SK-N-SH (cell line): ENCODE measurements around the gene MDM1. TPM values are rescaled to one million over a fixed set of nuclear protein-coding genes. Genes with fewer than 3 reads are reported as not detected.

ENCODE experiments used
- CTCF ChIA-PET: fragments of 300-600, 350-600 bp; formaldehyde crosslinking; extraction: SDS; loops from one replicate; lab custom pipeline; 2021; lab: Yijun Ruan, JAX
- POLR2A ChIA-PET: fragments of 350-600 bp; sonication (Branson Sonifier 250); formaldehyde crosslinking; extraction: SDS; loops from one replicate; lab custom pipeline; 2020; ENCODE audit warnings: antibody characterized with exemption, inconsistent platforms; lab: Yijun Ruan, JAX
- DNase-seq: peaks from one replicate; pipeline ENCODE4 v3.0.0; 2012
- H2AFZ ChIP-seq: fragments of 200-600 bp; sonication (generic); 2 replicates; pipeline ENCODE4 v1.8.1; 2016; ENCODE audit warnings: antibody characterized with exemption, mild to moderate bottlenecking, low read depth
- H3F3A ChIP-seq: fragments of 200-600 bp; sonication (generic); replicated peaks from 2 replicates; pipeline ENCODE3; 2016; ENCODE audit warnings: antibody characterized with exemption, mild to moderate bottlenecking; ENCODE audit not compliant: insufficient read depth
- H3K27ac ChIP-seq, 2 experiments: fragments of 200-500 bp in 1 of 2; fragments of 200-600 bp in 1 of 2; sonication (Bioruptor generic) in 1 of 2; sonication (generic), shearing (Covaris generic) in 1 of 2; 2 replicates each; pipeline versions ENCODE4 v1.5.1 to v1.6.1; 2014 to 2016; ENCODE audit warnings: low read depth in 2 of 2, inconsistent platforms in 1 of 2, low read length in 1 of 2, mild to moderate bottlenecking in 1 of 2, mixed read lengths in 1 of 2
- H3K27me3 ChIP-seq: fragments of 200-600 bp; sonication (generic), shearing (Covaris generic); 2 replicates; pipeline ENCODE4 v1.6.1; 2016; ENCODE audit warnings: mixed run types; ENCODE audit not compliant: insufficient read depth
- H3K36me3 ChIP-seq, 2 experiments: fragments of 200-500 bp in 1 of 2; fragments of 200-600 bp in 1 of 2; sonication (Bioruptor generic) in 1 of 2; sonication (generic) in 1 of 2; replicated peaks in 1 of 2; 2 replicates each; pipeline versions ENCODE3 to v1.5.1; 2014 to 2016; ENCODE audit warnings: low read length in 1 of 2, mild to moderate bottlenecking in 1 of 2; ENCODE audit not compliant: insufficient read depth in 2 of 2, control insufficient read depth in 1 of 2
- H3K4me1 ChIP-seq, 2 experiments: fragments of 200-500 bp in 1 of 2; fragments of 200-600 bp in 1 of 2; sonication (Bioruptor generic) in 1 of 2; sonication (generic), shearing (Covaris generic) in 1 of 2; 2 replicates each; pipeline versions ENCODE4 v1.5.1 to v1.6.1; 2014 to 2016; ENCODE audit warnings: low read depth in 1 of 2, low read length in 1 of 2, mixed run types in 1 of 2; ENCODE audit not compliant: insufficient read depth in 2 of 2, control insufficient read depth in 1 of 2
- H3K4me2 ChIP-seq: fragments of 200-600 bp; sonication (generic), shearing (Covaris generic); 2 replicates; pipeline ENCODE4 v1.6.1; 2017; ENCODE audit warnings: mixed run types
- H3K4me3 ChIP-seq, 2 experiments: fragments of 200-500 bp in 1 of 2; fragments of 200-600 bp in 1 of 2; sonication (Bioruptor generic) in 1 of 2; sonication (generic), shearing (Covaris generic) in 1 of 2; 2 replicates each; pipeline versions ENCODE4 v1.5.1 to v1.8.1; 2014 to 2016; ENCODE audit warnings: low read depth in 2 of 2, inconsistent platforms in 1 of 2, low read length in 1 of 2, mild to moderate bottlenecking in 1 of 2, mixed read lengths in 1 of 2, moderate library complexity in 1 of 2
- H3K79me2 ChIP-seq: fragments of 200-600 bp; sonication (generic); 2 replicates; pipeline ENCODE4 v1.8.1; 2017; ENCODE audit warnings: mild to moderate bottlenecking; ENCODE audit not compliant: insufficient read depth
- H3K9ac ChIP-seq: fragments of 200-600 bp; sonication (generic); 2 replicates; pipeline ENCODE4 v1.6.1; 2017; ENCODE audit warnings: mixed run types
- H3K9me2 ChIP-seq: fragments of 200-600 bp; sonication (generic); 2 replicates; pipeline ENCODE4 v1.6.1; 2017; ENCODE audit warnings: mixed run types
- H3K9me3 ChIP-seq: fragments of 200-600 bp; sonication (generic); 2 replicates; pipeline ENCODE4 v1.6.1; 2017; ENCODE audit warnings: mixed run types, mild to moderate bottlenecking, moderate library complexity
- H4K20me1 ChIP-seq: fragments of 200-600 bp; sonication (generic); 2 replicates; pipeline ENCODE4 v1.6.1; 2017; ENCODE audit warnings: mild to moderate bottlenecking, mixed run types; ENCODE audit not compliant: insufficient read depth
- CHD2 ChIP-seq: fragments of 150-350 bp; IDR thresholded peaks from 2 replicates; pipeline ENCODE4 v1.6.1; 2018; ENCODE audit warnings: low read length; ENCODE audit not compliant: partially characterized antibody
- EP300 ChIP-seq, 2 experiments: IDR thresholded peaks; 2 replicates each; pipeline versions ENCODE4 v1.4.0 to v1.6.1; 2012; ENCODE audit warnings: borderline replicate concordance in 1 of 2, low read depth in 1 of 2, low read length in 1 of 2
- FOSL2 ChIP-seq: IDR thresholded peaks from 2 replicates; pipeline ENCODE4 v1.4.0; 2012; ENCODE audit warnings: low read depth, mild to moderate bottlenecking, moderate library complexity, borderline replicate concordance
- FOXM1 ChIP-seq: IDR thresholded peaks from 2 replicates; pipeline ENCODE4 v1.4.0; 2012; ENCODE audit warnings: low read depth, mild to moderate bottlenecking
- MXI1 ChIP-seq: IDR thresholded peaks from 2 replicates; pipeline ENCODE4 v1.6.1; 2012; ENCODE audit warnings: mild to moderate bottlenecking, low read depth, low read length, improper control_type of control experiment
- NRF1 ChIP-seq: IDR thresholded peaks from 2 replicates; pipeline ENCODE4 v1.6.1; 2012; ENCODE audit warnings: low read depth, mild to moderate bottlenecking, low read length
- POLR2AphosphoS5 ChIP-seq: IDR thresholded peaks from 2 replicates; pipeline ENCODE4 v1.6.1; 2012; ENCODE audit warnings: low read depth, low read length
- RXRA ChIP-seq: IDR thresholded peaks from 2 replicates; pipeline ENCODE4 v1.4.0; 2012; ENCODE audit warnings: low read depth, mild to moderate bottlenecking, borderline replicate concordance
- TAF1 ChIP-seq: IDR thresholded peaks from 2 replicates; pipeline ENCODE4 v1.6.1; 2012; ENCODE audit warnings: low read depth, mild to moderate bottlenecking, low read length, moderate library complexity, borderline replicate concordance
- TEAD4 ChIP-seq: IDR thresholded peaks from 2 replicates; pipeline ENCODE4 v1.4.0; 2012; ENCODE audit warnings: mild to moderate bottlenecking, borderline replicate concordance; ENCODE audit not compliant: insufficient read depth
- ZBTB33 ChIP-seq: IDR thresholded peaks from 2 replicates; pipeline ENCODE4 v1.4.0; 2012; ENCODE audit warnings: low read depth, borderline replicate concordance
- WGBS: methylation state at CpG from one replicate; pipeline ENCODE4 v1.1.6; 2017; ENCODE audit warnings: low lambda C conversion rate; 5-methylcytosine and 5-hydroxymethylcytosine counted together
- polyA plus RNA-seq, 3 experiments: library from polyadenylated mRNA; depleted of rRNA; stranded (reverse); fragments of >200 nt; gene quantifications; 2 replicates each; pipeline ENCODE4 v1.2.3, GENCODE V29; 2012
- TF ChIP-seq, protein P1 (sequence below): IDR thresholded peaks from 2 replicates; pipeline ENCODE4 v1.4.0; 2012; ENCODE audit warnings: low read depth

MDM1 gene
- polyA plus RNA-seq, 1 of the 3 experiments (the other 2 are of a cell fraction) = 7.4 TPM

GRCh38 chr12:68370006-68370590 lies 37.9 kb upstream of the MDM1 start:
- Histone ChIP-seq H3K4me2 (no peak overlapping the region), H3K9me3 (no peaks in the 10 kb centered on the region), H3F3A (no peaks in the 10 kb centered on the region), H3K27me3 (no peaks in the 10 kb centered on the region), H3K27ac (no peak overlapping the region), H2AFZ (no peak overlapping the region), H3K79me2 (no peaks in the 10 kb centered on the region), H3K9me2 (no peaks in the 10 kb centered on the region), H3K9ac (no peak overlapping the region), H3K4me1 (no peaks in the 10 kb centered on the region; a peak in 1 of 4 replicates), H3K4me3 (no peak overlapping the region), H3K36me3 (no peaks in the 10 kb centered on the region), H4K20me1 (no peaks in the 10 kb centered on the region)
- POLR2A ChIA-PET = no interaction called here
- TF ChIP-seq RXRA (no peak), FOSL2 (no peak), POLR2AphosphoS5 (no peak), TEAD4 (no peak), CHD2 (no peak), ZBTB33 (no peak), TAF1 (no peak), MXI1 (no peak), EP300 (IDR thresholded peaks at IDR 0.05; ENCODE audit: borderline replicate concordance in 1 of 2, low read depth in 1 of 2, low read length in 1 of 2) (no peak), NRF1 (no peak)
- TF ChIP-seq, protein P1, sequence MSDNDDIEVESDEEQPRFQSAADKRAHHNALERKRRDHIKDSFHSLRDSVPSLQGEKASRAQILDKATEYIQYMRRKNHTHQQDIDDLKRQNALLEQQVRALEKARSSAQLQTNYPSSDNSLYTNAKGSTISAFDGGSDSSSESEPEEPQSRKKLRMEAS = no peak
- CTCF ChIA-PET = no interaction called here
- 90% methylated on average over 8 of the region's 8 CpGs for WGBS
- no peak for DNase-seq

DNA sequence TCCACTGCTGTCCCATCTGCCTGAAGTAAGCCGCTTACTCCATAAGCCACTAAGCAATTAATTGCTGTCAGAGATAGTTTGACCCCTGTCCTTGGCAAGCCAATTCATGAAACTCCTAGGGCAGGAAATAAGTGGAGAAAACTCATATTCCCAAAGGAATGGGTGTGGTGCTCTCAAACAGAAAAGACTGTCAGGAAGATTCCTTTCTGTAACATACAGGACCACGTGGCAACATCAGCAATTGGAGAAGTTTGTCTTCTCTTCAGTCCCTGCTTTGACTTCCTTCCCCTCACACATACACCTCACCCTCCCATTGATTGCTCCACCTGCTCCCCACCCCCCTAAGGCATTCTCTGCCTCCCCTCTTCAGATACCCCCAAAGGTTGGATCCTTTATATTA lies 36.2 kb upstream of the MDM1 start:
- Histone ChIP-seq H3K9me2 (no peaks in the 10 kb centered on the region), H4K20me1 (no peaks in the 10 kb centered on the region), H3K4me2 (no peak overlapping the region), H3K27ac (no peak overlapping the region), H3K36me3 (no peaks in the 10 kb centered on the region), H3K9me3 (no peaks in the 10 kb centered on the region), H3K27me3 (no peaks in the 10 kb centered on the region), H3K4me3 (no peak overlapping the region), H3K4me1 (no peaks in the 10 kb centered on the region), H3F3A (no peaks in the 10 kb centered on the region), H2AFZ (no peak overlapping the region), H3K9ac (no peak overlapping the region), H3K79me2 (no peaks in the 10 kb centered on the region)
- ChIA-PET CTCF (no interaction called here), POLR2A (no interaction called here)
- WGBS = 73% methylated on average over 2 of the region's 2 CpGs
- DNase-seq = no peak
- TF ChIP-seq POLR2AphosphoS5 = no peak
- no peak for TF ChIP-seq NRF1
- no peak for TF ChIP-seq RXRA
- TF ChIP-seq FOXM1 = no peak
